Colonic mucosa (tissue), 4 donors: ENCODE measurements around the gene DHH. TPM values are rescaled to one million over a fixed set of nuclear protein-coding genes. Genes with fewer than 3 reads are reported as not detected.
A peak's percentile ranks its signal among the peaks of the same experiment; 100 is the strongest.

ENCODE experiments used
- DNase-seq: peaks from one replicate; pipeline ENCODE4 v3.0.0-alpha.2; 2020
- H3K27ac ChIP-seq: fragments of 200-600 bp; one replicate; pipeline ENCODE4 v1.8.0; 2021
- H3K27me3 ChIP-seq: fragments of 200-600 bp; one replicate; pipeline ENCODE4 v1.8.0; 2021
- H3K36me3 ChIP-seq: fragments of 200-600 bp; one replicate; pipeline ENCODE4 v1.8.0; 2021
- H3K4me1 ChIP-seq: fragments of 200-600 bp; one replicate; pipeline ENCODE4 v1.8.0; 2021; ENCODE audit warnings: mild to moderate bottlenecking
- H3K4me3 ChIP-seq: fragments of 200-600 bp; one replicate; pipeline ENCODE4 v1.8.0; 2021
- H3K9ac ChIP-seq, 2 donors: one replicate each; pipeline ENCODE4 v1.7.0; 2013; ENCODE audit warnings: control low read depth in 2 of 2, low read depth in 2 of 2, low read length in 2 of 2
- H3K9me3 ChIP-seq: fragments of 200-600 bp; one replicate; pipeline ENCODE4 v1.8.0; 2021
- CTCF ChIP-seq: fragments of 200-600 bp; IDR thresholded peaks from one replicate; pipeline ENCODE4 v1.8.0; 2022; ENCODE audit warnings: antibody characterized with exemption, mild to moderate bottlenecking
- intact Hi-C: fragments of 100-400 bp; cut with DNase I; formaldehyde crosslinking; loops from one replicate; pipeline ENCODE4 v1.14.1; 2022
- total RNA-seq, 2 donors: library from RNA; stranded (reverse); fragmentation: NEBNext Ultra II Directional in 1 of 2; extraction: Animal tissue kit (Norgen Biotek cat#: 25700) in 1 of 2; gene quantifications; one replicate each; pipeline ENCODE4 v1.2.1, GENCODE V29; 2021
- donor health status: healthy.
- donor health status: DM: no; HTN: no; CAD: no.
- donor health status: DM: no; HTN: no; CAD: no.

Gene DHH
- total RNA-seq, 2 donors from 2014 or later, result 0.29 to 0.52 TPM

- peak within 1 kb of the TSS; percentile 96 to 98 for H3K9ac ChIP-seq
- peak within 1 kb of the TSS; percentile 98 for H3K27ac ChIP-seq
- DNase-seq, result peak; percentile 97
- H3K9me3 ChIP-seq, result no peaks in the 10 kb centered on the region
- H3K27me3 ChIP-seq, result no peaks in the 10 kb centered on the region
- no peaks in the 10 kb centered on the region for H3K36me3 ChIP-seq
- peak; percentile 43 for TF ChIP-seq CTCF
- H3K4me3 ChIP-seq, result peak within 1 kb of the TSS; percentile 98
- intact Hi-C loops, result no loop called here
- H3K4me1 ChIP-seq, result peaks cover 10% of the 10 kb centered on the region
These were observed 16.0 kb upstream of the DHH start, which contains the start of gene LMBR1L for GRCh38 chr12:49110464-49111155. TSS of gene LMBR1L (minus strand) at chr12:49110847. CDS start at chr12:49110555, 292 bp downstream.

GRCh38 chr12:49109641-49110463 lies 15.3 kb upstream of the DHH start:
- Histone ChIP-seq H3K27ac (peak overlapping the region; percentile 98), H3K9me3 (no peaks in the 10 kb centered on the region), H3K4me3 (peak overlapping the region; percentile 98), H3K9ac (peak overlapping the region; percentile 96 to 98), H3K4me1 (peaks cover 10% of the 10 kb centered on the region), H3K36me3 (no peaks in the 10 kb centered on the region), H3K27me3 (no peaks in the 10 kb centered on the region)
- intact Hi-C loops, result no loop called here
- peak; percentile 47 for DNase-seq
- no peak for TF ChIP-seq CTCF

- Histone ChIP-seq H3K4me1 (peaks cover 10% of the 10 kb centered on the region), H3K27me3 (no peaks in the 10 kb centered on the region)
These were observed 14.4 kb upstream of the DHH start for GRCh38 chr12:49108958-49109404.

GRCh38 chr12:49105504-49106084 lies 11.0 kb upstream of the DHH start:
- H3K27me3 ChIP-seq, result no peaks in the 10 kb centered on the region
- no peak overlapping the region for H3K4me3 ChIP-seq
- no peak for TF ChIP-seq CTCF
- no peak for DNase-seq
- intact Hi-C loops, result no loop called here
- H3K4me1 ChIP-seq, result peaks cover 10% of the 10 kb centered on the region
- no peak overlapping the region for H3K9ac ChIP-seq
- no peak overlapping the region for H3K27ac ChIP-seq
- H3K36me3 ChIP-seq, result peaks cover 17% of the 10 kb centered on the region
- no peaks in the 10 kb centered on the region for H3K9me3 ChIP-seq

More at GRCh38 chr12:49108958-49109404, 14.4 kb upstream of the DHH start:
- H3K9ac ChIP-seq, result peak overlapping the region; percentile 19 to 96
- H3K9me3 ChIP-seq, result no peaks in the 10 kb centered on the region
- H3K27ac ChIP-seq, result peak overlapping the region; percentile 98
- peak overlapping the region; percentile 98 for H3K4me3 ChIP-seq
- DNase-seq, result peak; percentile 81
- intact Hi-C loops, result no loop called here
- no peak for TF ChIP-seq CTCF
- H3K36me3 ChIP-seq, result peaks cover 3% of the 10 kb centered on the region

GRCh38 chr12:49104822-49105221 lies 10.2 kb upstream of the DHH start:
- Histone ChIP-seq H3K27ac (no peak overlapping the region), H3K9me3 (no peaks in the 10 kb centered on the region), H3K36me3 (peaks cover 17% of the 10 kb centered on the region), H3K4me3 (no peak overlapping the region), H3K27me3 (no peaks in the 10 kb centered on the region), H3K9ac (no peak overlapping the region), H3K4me1 (peaks cover 10% of the 10 kb centered on the region)
- TF ChIP-seq CTCF, result no peak
- DNase-seq, result no peak
- intact Hi-C loops, result no loop called here
